Subcutaneous preadipocyte (primary cell): ENCODE measurements around the gene PDK4. TPM values are rescaled to one million over a fixed set of nuclear protein-coding genes. Genes with fewer than 3 reads are reported as not detected.

Experiments
- total RNA-seq: library from RNA; depleted of rRNA; stranded (reverse); fragments of >200 nt; gene quantifications from 2 replicates; pipeline ENCODE4 v1.2.3, GENCODE V29; 2012

The PDK4 gene
- total RNA-seq: 0.78 and 5.5 TPM in 2 replicates

GRCh38 chr7:95596198-95597063, at the start of gene PDK4:
Gene PDK4, minus strand, starts transcription at chr7:95596516. Its CDS starts 223 bp downstream, at chr7:95596293.

Other genes starting within 250 kb of the PDK4 start
- gene PON3, start 200.1 kb downstream of the PDK4 start, total RNA-seq: 0.37 and 0.59 TPM in 2 replicates
- 38.5 and 41.2 TPM in 2 replicates for gene PON2, start 161.5 kb downstream of the PDK4 start, total RNA-seq
- gene ASB4, start 110.6 kb downstream of the PDK4 start, total RNA-seq: not detected in 2 replicates
- 0.73 and 1.6 TPM in 2 replicates for gene DYNC1I1, start 176.0 kb upstream of the PDK4 start, total RNA-seq